Muscle of back (tissue), 13 donors: Measurements from ENCODE around the gene IL18. TPM values are rescaled to one million over a fixed set of nuclear protein-coding genes. Genes with fewer than 3 reads are reported as not detected.
"Not testable (repeated sequence)": the region's sequence is repeated elsewhere in the genome, so short reads cannot be mapped to it uniquely, and the experiment has no call there.

Experiments used
- DNase-seq, 3 donors: peaks; one replicate each; pipeline versions ENCODE4 v3.0.0 to v3.0.0-alpha.2; 2013
- long read RNA-seq, 9 donors: transcript quantifications; one replicate each; lab custom pipeline, GENCODE V29; 2026
- polyA plus RNA-seq, 10 donors: library from polyadenylated mRNA; unstranded; fragments of 120-200 nt; gene quantifications; one replicate each; pipeline ENCODE4 v1.2.1, GENCODE V29; 2013; ENCODE audit not compliant: insufficient read length in 10 of 10

The IL18 gene
- polyA plus RNA-seq: 1 to 10 TPM in 2 of 10 donors, under 1 TPM in 7, not detected in 1; 0.18 to 1.1 (median 0.69) TPM
- long read RNA-seq, donor 1: 0 reads
- long read RNA-seq, donor 2: 0 reads
- long read RNA-seq, donor 3: 0 reads
- long read RNA-seq, donor 4: 0 reads
- long read RNA-seq, donor 5, partial matches to known transcripts: 0 of 1 reads
- long read RNA-seq, donor 5, other reads (novel, unspliced or antisense): 0 of 1 reads
- long read RNA-seq, donor 6: 0 reads
- long read RNA-seq, donor 7: 0 reads
- long read RNA-seq, donor 8: 0 reads
- long read RNA-seq, donor 9: 0 reads

DNA sequence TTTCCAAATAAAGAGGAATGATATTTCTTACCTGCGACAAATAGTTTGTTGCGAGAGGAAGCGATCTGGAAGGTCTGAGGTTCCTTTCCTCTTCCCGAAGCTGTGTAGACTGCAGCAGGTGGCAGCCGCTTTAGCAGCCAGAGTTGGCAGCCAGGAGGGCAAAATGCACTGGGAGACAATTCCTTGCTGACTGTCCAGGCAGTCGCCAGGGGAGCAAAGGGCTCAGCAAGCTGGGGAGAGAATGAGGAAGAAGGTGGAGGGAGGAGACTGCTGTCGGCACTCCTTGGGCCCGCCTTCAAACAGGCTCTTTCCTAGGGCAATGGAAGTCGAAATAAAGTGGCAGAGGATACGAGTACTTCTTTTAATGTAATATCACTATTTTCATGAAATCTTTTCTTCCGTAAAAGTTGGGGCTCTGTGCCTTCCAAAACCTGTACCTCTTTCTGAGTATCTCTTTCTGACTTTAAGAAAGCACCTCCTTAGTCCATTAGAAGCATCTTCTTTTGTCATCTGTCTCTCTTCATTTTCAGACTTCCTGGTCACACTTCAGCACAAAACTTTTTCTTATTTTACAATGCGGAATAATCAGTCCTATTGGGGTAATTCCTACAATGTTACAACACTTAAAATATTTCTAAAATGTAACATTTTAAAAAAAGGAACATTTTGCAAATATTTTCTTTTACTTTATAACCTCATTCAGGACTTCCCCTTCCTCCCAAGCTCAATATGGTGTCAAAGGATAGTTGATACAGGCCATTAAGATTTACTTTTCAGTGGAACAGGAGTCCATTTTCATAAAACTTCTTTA, at the start of gene IL18:
Gene IL18, minus strand, starts transcription at position 220 of the 811 bp plus-strand sequence. CDS start 9,041 bp downstream, outside the sequence.
- DNase-seq: no peak

DNA sequence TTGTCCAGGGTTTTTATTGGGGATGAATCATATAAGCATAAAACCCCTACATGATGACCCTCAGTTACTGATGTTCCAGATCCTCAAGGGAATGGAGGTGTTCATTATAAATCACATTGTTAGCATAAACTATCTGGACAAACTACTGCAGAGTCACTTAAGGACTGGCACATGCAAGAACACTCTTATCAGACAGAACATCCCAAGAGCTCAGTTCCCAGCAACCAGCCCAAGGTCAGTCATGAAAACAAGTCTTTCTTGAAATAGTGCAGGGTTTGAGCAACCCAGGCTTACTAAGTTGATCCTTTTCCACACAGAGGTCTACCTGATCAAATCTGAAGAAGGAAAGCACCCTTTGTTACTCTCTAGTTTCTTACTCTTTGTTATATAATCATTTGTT, 48.8 kb upstream of the IL18 start:
- no peak for DNase-seq

DNA sequence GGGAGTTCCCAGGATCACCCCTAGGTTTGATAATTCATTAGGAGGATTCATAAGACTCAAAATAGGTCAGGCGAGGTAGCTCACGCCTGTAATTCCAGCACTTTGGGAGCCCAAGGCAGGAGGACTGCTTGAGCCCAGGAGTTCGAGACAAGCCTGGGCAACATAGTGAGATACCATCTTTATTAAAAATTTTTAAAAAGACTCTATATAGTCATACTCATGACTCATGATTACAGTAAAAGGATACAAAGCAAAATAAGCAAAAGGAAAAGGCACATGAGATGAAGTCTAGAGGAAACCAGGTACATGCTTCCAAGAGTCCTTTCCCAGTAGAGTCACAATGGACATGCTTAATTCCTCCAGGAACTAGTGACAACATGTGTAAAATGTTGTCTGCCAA, 48.4 kb upstream of the IL18 start:
- DNase-seq: no peak

DNA sequence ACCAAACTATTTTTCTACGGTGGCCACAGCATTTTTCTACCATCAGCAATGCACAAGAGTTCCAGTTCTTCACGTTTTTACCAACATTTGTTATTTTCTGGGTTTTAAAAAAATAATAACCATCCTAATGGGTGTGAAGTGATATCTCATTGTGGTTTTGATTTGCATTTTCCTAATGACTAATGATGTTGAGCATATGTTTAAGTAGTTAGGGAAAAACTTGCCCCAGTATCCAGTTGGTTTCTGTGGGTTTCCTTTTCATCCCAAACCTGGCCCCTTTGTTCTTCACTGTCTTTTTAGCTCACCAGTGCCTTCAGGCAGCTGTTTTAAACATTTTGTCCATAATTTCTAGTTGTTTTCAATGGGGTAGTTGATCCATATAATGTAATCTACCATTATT, 47.6 kb upstream of the IL18 start:
- DNase-seq: no peak

DNA sequence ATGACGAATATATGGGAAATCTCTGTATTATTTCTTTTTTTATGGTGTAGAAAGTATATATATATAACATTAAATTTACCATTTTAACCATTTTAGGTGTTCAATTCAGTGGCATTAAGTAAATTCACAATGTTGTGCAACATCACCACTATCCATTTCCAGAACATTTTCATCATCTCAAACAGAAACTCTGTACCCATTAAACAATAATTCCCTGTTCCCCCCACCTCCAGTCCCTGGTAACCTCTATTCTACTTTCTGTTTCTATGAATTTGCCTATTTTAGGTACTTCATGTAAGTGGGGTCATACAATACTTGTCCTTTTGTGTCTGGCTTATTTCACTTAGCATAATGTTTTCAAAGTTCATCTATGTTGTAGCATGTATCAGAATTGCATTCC, 47.0 kb upstream of the IL18 start:
- DNase-seq: no peak

DNA sequence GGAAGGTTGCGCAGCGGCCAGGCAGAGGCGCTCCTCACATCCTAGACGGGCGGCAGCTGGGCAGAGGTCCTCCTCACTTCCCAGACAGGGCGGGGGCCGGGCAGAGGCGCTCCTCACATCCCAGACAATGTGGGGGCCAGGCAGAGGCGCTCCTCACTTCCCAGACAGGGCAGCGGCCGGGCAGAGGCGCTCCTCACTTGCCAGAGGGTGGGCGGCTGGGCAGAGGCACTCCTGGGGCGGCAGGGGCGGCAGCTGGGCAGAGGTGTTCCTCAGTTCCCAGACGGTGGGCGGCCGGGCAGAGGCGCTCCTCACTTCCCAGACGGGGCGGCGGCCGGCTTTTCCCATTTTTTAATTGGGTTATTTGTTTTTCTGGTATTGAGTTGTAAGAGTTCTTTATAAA, 42.2 kb upstream of the IL18 start:
- DNase-seq: no peak

DNA sequence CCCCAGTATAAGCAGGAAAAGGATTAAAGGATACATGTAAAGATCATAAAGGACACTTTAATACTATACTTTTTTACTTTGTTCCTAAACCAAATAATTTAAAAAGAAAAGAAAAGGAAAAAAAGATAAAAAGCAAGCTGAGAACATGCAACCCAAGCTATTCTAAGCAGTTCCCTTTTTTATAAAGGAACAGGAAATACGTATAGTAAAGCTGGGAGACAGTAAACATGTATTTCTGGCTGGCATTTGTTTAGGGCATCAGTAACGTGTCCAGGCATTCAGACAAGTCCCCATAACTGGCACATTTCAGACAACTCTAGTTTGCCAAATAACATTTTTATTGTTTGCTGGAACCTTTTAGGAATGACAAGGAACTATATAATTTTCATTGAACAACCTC, 36.4 kb upstream of the IL18 start:
- no peak for DNase-seq

DNA sequence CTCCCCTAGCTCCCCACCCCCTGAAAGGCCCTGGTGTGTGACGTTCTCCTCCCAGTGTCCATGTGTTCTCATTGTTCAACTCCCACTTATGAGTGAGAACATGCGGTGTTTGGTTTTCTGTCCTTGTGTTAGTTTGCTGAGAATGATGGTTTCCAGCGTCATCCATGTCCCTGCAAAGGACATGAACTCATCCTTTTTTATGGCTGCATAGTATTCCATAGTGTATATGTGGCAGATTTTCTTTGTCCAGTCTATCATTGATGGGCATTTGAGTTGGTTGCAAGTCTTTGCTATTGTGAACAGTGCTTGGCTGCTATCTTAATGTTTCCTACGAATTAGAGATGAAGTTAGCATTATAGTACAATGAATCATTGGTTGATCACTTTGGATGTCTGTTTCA, 35.2 kb upstream of the IL18 start:
- DNase-seq: not testable (repeated sequence)

DNA sequence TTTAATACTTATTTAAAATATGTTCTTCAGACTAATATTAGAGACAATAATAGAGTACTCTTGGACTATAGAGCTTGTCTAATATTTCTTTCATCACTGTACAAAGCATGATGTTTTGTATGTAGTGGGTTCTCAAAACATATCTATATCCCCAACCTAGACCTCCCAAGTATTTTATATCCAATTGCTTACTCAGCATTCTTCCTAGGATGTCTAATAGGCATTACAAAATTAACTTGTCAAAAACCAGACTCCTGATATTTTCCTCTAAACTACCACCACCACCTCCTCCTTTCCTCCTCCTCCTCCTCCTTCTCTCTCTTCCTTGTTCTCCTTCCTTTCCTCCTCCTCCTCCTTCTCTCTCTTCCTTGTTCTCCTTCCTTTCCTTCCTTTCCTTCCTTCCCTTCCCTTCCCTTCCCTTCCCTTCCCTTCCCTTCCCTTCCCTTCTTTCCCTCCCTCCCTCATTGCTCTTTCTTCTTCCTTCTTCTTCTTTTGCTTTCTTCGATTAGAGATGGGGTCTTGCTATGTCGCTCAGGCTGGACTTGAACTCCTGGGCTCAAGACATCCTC, 32.7 kb upstream of the IL18 start:
- DNase-seq: no peak

DNA sequence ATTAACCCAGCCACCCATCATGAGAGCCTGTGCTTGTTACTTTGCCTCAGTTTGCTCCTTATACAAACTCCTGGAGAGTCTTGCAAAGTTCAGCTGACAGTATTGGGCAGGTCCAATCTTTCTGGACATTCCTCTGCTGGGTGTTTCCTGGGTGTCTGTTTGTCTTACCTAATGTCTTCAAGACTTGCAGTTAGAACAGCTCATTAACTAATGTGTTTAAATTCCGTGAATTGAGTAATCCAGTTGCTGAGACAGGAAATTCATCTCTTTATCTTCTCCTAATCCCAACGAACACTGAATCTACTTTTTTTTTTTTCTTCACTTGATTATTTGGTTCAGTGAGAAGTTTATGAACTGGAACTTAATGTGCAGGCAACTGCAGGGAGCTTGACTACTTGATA, 32.1 kb upstream of the IL18 start:
- DNase-seq: no peak

DNA sequence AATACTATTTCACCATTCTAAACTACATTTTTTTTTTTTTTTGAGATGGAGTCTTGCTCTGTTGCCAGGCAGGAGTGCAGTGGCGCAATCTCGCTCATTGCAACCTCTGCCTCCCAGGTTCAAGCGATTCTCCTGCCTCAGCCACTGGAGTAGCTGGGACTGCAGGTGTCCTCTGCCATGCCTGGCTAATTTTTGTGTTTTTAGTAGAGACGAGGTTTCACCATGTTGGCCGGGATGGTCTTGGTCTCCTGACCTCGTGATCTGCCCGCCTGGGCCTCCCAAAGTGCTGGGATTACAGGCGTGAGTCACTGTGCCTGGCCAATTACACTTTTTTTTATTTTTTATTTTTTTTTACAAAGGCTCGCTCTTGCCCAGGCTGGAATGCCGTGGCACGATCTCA, 31.2 kb upstream of the IL18 start:
- not testable (repeated sequence) for DNase-seq

DNA sequence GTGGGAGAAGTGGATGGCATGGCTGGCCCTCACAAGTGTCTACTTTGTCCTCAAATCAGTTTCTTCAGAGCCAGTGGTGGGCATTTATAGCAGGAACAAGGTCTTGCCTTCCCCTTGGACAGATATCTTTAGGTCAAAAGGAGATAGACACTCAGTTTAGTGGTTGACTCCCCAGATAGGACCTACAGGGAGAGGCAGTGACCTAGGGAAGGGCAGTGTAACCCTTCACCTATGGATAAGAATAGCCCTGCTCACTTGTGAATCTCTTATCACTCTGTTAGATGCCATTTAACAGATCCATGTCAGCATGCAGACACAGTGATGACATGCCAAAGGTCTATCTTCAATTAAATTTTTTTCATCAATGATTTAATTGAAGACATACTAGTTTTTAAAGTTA, 22.4 kb upstream of the IL18 start:
- no peak for DNase-seq

DNA sequence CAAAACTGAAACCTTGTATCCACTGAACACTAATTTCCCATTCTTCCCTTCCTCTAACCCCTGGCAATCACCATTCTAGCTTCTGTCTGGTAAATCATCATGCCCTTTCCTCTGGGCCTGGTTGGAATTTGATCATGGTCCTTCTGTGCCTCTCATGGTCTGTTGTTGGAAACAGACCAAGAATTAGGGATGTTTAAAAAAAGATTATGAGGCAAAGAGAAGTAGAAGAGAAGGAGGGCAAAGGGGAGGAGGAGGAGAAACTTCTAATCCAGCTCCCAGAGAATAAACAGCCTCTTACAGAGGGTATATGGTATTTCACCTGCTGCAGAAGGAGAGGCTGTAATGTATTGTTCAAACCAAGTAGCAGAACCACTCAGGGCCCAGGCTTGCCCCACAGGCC, 22.0 kb upstream of the IL18 start:
- DNase-seq: no peak

DNA sequence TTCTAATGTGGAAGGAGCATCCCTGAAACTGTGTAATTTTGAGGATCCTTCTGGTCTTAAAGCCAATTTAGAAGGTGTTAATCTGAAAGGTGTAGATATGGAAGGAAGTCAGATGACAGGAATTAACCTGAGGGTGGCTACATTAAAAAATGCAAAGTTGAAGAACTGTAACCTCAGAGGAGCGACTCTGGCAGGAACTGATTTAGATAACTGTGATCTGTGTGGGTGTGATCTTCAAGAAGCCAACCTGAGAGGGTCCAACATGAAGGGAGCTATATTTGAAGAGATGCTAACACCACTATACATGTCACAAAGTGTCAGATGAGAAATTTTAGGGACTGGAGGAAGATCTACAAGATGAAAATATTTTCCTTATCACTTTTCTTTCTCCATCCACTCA, 19.0 kb upstream of the IL18 start:
- DNase-seq: no peak

DNA sequence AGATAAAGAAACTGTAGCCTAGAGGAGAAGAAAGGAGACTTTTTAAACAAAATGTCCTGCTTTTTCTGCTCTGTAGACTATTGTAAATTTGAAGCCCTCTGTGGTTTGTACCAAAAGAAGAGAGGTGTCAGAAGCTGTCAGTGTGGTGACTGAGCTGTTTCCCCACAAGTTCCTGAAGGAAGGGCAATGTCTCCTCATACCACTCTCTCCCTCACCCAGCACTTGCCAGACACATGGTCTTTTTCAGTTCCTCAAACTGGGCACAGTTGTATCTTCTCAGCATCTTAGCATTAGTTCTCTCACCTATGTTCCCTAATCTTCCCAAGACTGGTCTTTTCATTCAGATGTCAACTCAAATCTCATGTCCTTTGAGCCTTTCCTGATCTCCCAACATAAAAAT, 15.7 kb upstream of the IL18 start:
- no peak for DNase-seq

DNA sequence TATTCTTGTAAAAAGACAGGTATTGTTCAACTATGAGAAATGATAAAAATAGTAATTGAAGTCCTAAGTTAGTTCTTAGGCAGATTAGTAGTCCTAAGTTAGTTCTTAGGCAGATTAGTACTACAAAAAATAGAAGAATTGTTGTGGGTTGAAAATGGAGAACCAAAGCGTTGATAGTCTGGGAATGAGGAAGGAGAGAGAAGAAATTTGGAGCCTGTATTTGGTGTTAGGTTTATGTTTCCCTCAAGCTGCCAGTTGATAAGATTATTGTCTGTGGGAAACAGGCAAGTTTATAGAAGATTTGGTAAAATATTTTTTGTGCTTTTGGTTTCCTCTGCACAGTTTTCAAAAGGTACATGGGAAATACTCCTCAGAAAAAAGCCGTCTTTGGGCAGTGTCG, 15.0 kb upstream of the IL18 start:
- DNase-seq: no peak

DNA sequence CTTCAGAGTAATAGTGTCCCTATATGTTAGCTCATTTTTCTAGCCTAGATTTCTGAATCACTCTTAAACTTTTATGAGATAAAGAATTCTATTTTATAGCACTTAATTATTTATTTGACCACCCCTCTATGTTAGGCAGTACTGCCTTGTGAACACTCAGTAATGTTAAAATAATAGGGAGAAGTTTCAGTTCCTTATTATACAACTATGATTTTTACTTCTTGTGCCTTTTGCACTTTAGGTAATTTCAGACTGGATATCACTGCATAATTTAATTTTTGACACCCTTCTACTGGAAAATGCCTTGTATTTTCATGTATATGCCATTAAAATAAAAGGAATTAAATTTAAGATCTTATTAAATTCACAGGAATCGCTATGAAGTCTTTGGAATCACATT, 14.5 kb upstream of the IL18 start:
- no peak for DNase-seq

DNA sequence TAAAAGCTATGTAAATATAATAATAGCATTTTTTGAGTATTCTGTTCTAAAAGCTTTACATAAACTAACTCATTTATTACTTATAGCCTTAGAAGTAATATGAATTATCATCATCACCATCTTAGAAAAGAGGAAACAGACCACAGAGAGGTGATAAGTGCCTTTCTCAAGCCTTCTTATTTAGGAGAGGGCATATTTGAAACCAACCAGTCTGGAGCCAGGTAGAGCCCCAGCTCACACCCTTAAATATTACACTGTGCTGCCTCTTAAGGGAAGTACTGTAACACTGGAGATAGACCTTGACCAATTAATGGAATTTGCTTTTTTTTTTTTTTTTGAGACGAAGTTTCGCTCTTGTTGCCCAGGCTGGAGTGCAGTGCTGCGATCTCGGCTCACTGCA, 13.7 kb upstream of the IL18 start:
- DNase-seq: no peak

DNA sequence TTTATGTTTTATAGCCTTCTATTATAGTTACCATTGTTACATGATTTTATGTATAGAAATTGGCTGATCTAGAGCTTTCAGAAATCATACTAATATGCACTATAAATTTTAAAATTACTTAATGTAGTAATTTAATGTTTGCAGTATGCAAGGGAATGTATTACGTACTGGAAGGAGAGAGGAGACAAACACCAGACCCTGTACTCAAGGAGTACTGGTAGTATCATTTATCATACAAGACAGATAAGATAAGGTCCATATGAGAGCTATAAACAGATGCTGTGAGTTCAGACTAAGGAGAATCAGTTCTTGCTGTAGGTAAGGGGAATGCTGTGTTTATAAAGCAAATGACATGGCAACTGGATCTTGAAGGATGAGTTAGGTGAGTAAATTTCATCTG, 12.2 kb upstream of the IL18 start:
- peak in 1 of 3 donors; percentile 15 for DNase-seq

DNA sequence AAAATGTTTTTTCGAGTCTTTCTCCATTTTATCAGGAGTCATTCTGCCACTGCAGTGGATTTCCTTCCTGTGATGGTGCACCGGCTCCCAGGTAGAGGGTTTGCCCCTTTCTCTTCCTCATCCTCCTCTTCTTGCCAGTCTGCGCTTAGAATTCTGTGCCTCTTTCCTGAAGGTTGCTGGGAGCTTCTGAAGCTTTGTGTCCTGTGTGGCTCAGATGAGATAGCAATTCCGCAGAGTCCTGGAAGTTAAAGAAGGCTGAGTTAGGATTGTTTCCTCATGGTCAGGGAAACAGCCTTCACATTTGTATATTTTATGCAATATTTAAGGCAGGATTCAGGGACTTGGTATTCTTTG, 11.7 kb upstream of the IL18 start:
- peak in 2 of 3 donors; percentile 16 to 34 for DNase-seq

DNA sequence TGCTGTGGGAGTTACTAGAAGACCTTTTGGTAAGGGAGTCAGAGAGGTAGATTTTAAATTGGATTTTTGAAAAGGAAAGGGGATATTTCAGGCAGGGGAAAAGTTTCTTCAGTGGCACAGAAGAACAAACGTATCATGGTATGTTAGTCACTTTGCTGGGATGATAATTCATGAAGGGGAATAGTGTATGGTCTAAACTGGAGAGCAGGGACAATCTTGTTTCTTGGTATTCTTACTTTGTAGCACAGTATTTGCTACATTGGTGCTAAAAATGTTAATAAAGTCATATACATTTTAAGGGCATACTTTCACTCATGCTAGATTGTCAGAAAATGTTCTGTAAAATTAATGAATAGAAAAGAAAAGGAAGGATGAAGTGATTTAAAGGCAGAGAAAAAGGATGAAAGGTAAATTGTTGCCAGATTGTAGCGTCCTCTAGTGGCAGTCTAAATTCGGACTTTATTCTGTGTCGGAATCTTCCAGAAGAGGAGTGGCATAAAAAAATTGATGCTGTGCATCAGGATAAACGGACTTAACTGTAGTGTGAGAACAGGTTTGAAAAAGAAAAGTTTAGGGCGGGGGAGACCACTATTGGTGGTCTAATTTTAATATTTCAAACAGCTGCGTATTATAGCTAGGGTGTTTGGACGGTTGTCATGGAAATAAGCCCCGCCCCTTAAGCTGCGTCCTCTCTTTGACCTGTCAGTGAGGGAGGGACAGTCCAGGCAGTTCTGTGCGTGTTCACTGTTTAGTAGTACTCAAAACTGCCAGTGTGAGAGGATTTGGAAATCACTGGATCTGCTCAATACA, 11.1 kb upstream of the IL18 start, which contains the start of gene BCO2:
Gene BCO2, plus strand, starts transcription at position 724 of the 810 bp plus-strand sequence. CDS start 90 bp downstream, outside the sequence.
- DNase-seq: peak; percentile 84 to 95 (median 90)

DNA sequence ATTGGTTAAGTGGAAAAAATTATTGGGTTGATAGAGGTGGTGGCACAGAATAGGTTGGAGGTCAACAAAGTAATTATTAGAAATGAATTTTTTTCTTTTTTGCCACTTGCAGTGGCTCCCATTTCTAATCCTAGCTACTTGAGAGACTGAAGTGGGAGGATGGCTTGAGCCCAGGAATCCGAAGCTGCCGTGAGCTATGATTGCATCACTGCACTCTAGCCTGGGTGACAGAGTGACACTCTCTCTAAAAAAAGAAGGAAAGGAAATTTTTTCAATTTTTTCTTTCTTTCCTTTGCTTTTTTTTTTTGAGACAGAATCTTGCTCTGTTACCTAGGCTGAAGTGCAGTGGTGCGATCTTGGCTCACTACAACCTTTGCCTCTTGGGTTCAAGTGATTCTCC, 9.3 kb upstream of the IL18 start:
- DNase-seq: no peak
